ENCODE measurements around the gene CBFA2T3.

Gene CBFA2T3

GRCh38 chr16:88857728-88858339, 119.2 kb downstream of the CBFA2T3 start:
- H3K27ac ChIP-seq = peak overlapping the region; percentile 57
- TF ChIP-seq CTCF (IDR thresholded peaks at IDR 0.05) = peak; percentile 83
- no peak for TF ChIP-seq ZFX (IDR thresholded peaks at IDR 0.05; ENCODE audit: borderline replicate concordance)

DNA sequence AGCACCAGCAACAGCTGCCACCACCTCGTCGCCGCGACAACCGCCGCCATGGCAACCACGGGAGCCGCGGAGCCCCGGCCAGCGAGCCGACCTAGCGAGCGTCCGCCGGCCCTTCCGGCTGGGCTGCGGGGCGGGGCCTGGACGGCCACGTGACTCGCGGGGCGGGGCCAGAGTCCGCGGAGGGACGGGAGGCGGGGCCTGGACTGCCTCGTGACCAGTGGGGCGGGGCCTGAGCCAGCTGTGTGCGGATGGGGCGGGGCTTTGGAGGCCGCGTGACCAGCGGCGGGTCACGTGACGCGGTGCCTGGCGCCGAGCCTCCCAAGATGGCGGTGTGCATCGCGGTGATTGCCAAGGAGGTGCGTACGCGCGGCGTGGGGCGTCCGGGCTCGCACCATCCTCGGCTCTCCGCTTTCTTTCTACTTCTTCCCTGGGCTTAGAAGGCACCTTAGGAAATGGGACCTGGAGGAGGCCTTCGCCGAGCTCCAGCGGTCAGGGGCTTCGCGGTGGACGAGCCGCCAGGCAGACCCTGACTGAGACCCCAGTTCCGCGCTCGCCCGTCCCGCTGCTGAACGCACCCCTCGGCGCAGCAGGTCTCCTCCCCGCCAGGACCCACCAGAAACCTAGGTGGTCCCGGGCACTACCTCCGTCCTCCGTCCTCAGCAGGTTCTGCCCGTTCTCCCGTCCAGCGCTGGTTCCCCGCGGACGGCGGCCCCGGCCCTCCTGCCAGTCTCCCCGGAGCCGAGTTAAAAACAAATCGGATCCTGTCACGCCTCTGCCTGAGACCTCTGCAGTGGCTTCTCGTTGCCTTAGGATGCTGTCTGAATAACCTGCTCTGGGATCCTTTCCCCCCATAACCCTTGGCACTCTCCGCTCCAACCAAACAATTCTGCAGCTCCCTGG, 119.9 kb downstream of the CBFA2T3 start, which contains the start of the genes GALNS and TRAPPC2L:
Gene GALNS, minus strand, starts transcription at position 120 of the 900 bp plus-strand sequence. Its CDS starts 70 bp downstream, at position 50.
Gene TRAPPC2L, plus strand, starts transcription at position 300 of the 900 bp plus-strand sequence. Its CDS starts 24 bp downstream, at position 324.
- TF ChIP-seq ZFX (IDR thresholded peaks at IDR 0.05; ENCODE audit: borderline replicate concordance) (no peak), CTCF (IDR thresholded peaks at IDR 0.05) (no peak)
- peak within 1 kb of the TSS; percentile 57 for H3K27ac ChIP-seq

- H3K27ac ChIP-seq = no peak overlapping the region
- no peak for TF ChIP-seq CTCF (IDR thresholded peaks at IDR 0.05)
- TF ChIP-seq ZFX (IDR thresholded peaks at IDR 0.05; ENCODE audit: borderline replicate concordance) = no peak
Measured at GRCh38 chr16:88856122-88856827, 120.7 kb downstream of the CBFA2T3 start.

- H3K27ac ChIP-seq = no peak overlapping the region
- no peak for TF ChIP-seq ZFX (IDR thresholded peaks at IDR 0.05; ENCODE audit: borderline replicate concordance)
- TF ChIP-seq CTCF (IDR thresholded peaks at IDR 0.05) = no peak
Measured at GRCh38 chr16:88855736-88856121, 121.3 kb downstream of the CBFA2T3 start.

DNA sequence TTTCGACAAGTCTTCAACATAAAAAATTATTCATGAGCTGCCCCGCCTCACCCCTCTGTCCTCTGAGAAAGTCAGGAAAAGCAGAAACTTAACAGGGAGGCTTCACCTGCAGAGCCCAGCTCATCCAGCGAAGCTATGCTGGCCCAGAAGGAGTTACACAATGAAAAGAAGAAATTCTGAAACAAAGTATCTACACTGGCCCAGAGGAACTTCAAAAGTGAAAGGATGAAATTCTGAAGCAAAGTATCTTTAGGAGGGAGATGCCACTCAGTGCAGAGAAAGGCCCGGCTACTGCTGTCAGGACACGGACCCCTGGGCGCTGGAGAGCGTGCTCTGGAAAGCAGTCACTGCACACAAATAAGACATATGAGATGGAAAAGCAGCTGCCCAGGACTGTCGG, 121.8 kb downstream of the CBFA2T3 start:
- no peak overlapping the region for H3K27ac ChIP-seq
- no peak for TF ChIP-seq CTCF (IDR thresholded peaks at IDR 0.05)

DNA sequence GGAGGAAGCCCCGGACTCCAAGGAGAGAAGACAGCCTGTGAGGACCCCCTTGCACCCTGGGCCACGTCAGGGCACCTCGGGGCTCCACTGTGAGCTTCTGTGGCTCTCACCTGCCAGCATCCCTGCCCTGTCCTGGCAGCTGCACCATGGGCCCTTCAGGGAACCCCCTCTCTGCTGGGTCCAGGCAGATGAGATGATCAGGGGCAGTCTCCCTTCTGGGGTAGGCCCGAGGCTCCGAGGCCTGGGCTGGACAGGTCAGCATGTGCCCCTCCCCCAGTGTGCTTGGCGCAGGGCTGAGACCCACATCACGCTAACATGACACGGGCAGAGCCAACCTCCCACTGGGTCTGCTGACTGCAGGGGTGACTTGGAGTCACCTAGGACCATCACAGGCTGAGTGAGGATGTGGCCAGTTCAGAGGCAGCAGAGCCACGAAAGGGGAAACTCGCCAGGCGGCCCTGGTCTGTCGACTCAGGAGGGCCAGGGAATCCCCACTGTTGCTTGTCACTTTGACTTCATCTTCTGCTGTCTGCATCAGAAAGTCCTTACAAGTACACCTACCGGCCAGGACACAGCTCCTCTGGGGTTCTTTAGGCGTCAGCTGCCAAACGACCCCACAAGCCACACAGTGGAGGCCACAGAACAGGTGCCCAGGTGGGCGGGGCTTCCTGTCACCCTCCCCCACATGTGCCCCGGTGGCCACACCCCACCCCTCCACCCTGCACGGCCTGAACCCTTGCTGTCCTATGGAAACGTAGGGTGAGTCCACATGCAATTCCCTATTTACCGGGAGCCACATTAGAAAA, 122.5 kb downstream of the CBFA2T3 start:
- no peak for TF ChIP-seq ZFX (IDR thresholded peaks at IDR 0.05; ENCODE audit: borderline replicate concordance)
- no peak for TF ChIP-seq CTCF (IDR thresholded peaks at IDR 0.05)
- H3K27ac ChIP-seq = no peak overlapping the region

Data from 22Rv1 (cell line).